GM18498 (cell line): ENCODE data around the gene CEP72.
"Not testable (repeated sequence)": the region's sequence is repeated elsewhere in the genome, so short reads cannot be mapped to it uniquely, and the experiment has no call there.

Experiments used
- ATAC-seq: cut with Tn5 transposase; IDR thresholded peaks from one replicate; pipeline ENCODE4 v1.9.1; 2021; ENCODE audit warnings: mild to moderate bottlenecking, moderate library complexity; ENCODE audit not compliant: unreplicated experiment

The CEP72 gene

GRCh38 chr5:611731-612486 is at the start of gene CEP72:
Gene CEP72, plus strand, starts transcription at chr5:612340. Its CDS starts 22 bp downstream, at chr5:612362.
- peak; percentile 86 for ATAC-seq

- no peak for ATAC-seq
Observed at GRCh38 chr5:565782-566440, 46.2 kb upstream of the CEP72 start.

GRCh38 chr5:566636-567309 is 45.4 kb upstream of the CEP72 start:
- no peak for ATAC-seq

GRCh38 chr5:567664-568060 is 44.5 kb upstream of the CEP72 start:
- no peak for ATAC-seq

GRCh38 chr5:568061-568781 is 43.9 kb upstream of the CEP72 start:
- no peak for ATAC-seq

- no peak for ATAC-seq
Observed at GRCh38 chr5:568809-569208, 43.3 kb upstream of the CEP72 start.

GRCh38 chr5:569358-569867 is 42.7 kb upstream of the CEP72 start:
- no peak for ATAC-seq

GRCh38 chr5:569868-570361 is 42.2 kb upstream of the CEP72 start:
- ATAC-seq, result no peak

GRCh38 chr5:570446-570845 is 41.7 kb upstream of the CEP72 start:
- ATAC-seq, result no peak

GRCh38 chr5:570886-571285 is 41.3 kb upstream of the CEP72 start:
- no peak for ATAC-seq

- no peak for ATAC-seq
Observed at GRCh38 chr5:571791-572190, 40.3 kb upstream of the CEP72 start.

GRCh38 chr5:572398-573019 is 39.6 kb upstream of the CEP72 start:
- no peak for ATAC-seq

GRCh38 chr5:573206-573605 is 38.9 kb upstream of the CEP72 start:
- no peak for ATAC-seq

- ATAC-seq, result no peak
Observed at GRCh38 chr5:573976-574375, 38.2 kb upstream of the CEP72 start.

GRCh38 chr5:574906-575305 is 37.2 kb upstream of the CEP72 start:
- ATAC-seq, result no peak

GRCh38 chr5:575636-576035 is 36.5 kb upstream of the CEP72 start:
- ATAC-seq, result no peak

GRCh38 chr5:577214-577613 is 34.9 kb upstream of the CEP72 start:
- not testable (repeated sequence) for ATAC-seq

GRCh38 chr5:577800-578199 is 34.3 kb upstream of the CEP72 start:
- no peak for ATAC-seq

GRCh38 chr5:579211-579610 is 32.9 kb upstream of the CEP72 start:
- no peak for ATAC-seq

- no peak for ATAC-seq
Observed at GRCh38 chr5:579746-580366, 32.3 kb upstream of the CEP72 start.
